HG03432 (cell line): Measurements from ENCODE around the gene MED13L.
A peak's percentile ranks its signal among the peaks of the same experiment; 100 is the strongest.

Experiments
- ATAC-seq: cut with Tn5 transposase; IDR thresholded peaks from one replicate; pipeline ENCODE4 v1.9.1; 2021; ENCODE audit warnings: mild to moderate bottlenecking, moderate library complexity; ENCODE audit not compliant: unreplicated experiment

MED13L gene

DNA sequence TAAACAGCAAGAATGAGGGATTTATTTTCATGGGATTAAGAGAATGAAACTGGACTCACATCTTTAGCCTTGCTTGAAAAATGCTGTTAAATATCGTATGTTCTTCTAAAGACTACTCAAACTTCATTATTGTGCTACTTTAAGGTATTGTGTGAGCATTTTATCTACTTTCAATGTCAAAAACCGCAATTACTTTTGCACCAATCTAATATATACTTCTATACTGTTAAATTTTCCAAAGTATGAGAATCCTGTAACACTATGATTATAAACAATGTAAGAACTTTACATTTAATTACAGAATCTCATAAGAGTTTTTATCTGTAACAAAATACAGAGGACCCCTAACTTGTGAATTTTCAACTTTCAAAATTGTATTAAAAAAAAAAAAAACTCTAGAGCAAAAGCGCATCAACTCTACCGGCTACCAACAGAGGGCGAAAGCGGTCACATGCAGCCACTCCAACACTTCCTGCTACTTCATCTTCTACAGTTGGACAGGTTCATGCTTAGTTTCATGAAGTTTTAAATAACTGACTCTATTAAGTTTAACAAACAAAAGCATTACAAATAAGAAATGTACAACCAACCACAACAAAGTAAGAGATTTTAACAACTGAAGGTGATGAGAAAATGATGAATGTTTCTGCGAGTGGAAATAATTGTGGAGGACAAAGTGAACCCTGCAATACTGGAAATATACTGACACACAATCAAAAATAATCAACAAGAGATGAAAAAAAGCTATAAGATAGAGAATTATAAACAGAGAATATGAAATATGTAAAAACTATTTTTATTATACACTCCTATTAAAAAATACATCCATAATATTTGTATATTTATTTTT lies 210.9 kb downstream of the MED13L start:
- no peak for ATAC-seq

DNA sequence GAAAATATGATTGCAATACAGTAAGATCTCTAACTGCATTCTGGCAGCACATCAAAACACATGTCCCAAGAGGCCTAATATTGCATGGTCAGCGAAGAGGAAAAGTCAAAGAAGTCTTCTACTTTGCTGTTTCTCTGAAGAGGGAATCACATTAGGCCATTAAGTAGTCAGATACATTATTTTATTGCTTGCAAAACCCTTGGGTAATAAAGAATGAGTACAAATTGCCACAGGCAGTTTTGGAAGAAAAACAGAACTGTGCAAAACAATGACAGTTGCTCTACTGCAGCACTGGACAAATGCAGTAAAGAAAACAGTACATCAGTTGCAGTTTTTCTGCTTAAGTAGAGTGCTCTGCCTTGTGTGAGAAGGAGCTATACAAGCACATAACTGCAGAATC lies 211.9 kb downstream of the MED13L start:
- ATAC-seq: no peak

DNA sequence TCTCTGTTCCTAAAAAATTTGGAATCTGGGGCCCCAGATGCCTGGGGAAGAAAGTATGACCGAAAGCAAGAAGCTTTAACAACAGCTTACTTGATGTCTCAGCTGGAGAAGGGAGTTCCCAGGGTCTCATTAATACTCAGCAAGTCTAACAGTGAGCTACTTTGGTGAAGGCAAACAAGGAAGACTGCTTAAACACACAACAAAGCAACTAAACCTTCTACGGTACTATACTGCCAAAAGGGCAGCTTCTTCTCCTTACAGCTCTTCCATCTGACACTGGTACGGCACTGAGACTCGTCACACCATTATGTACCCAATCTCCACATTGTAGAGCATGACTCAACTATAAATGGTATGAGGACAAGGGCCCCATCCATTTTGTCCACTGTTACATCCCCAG lies 213.0 kb downstream of the MED13L start:
- ATAC-seq: no peak

DNA sequence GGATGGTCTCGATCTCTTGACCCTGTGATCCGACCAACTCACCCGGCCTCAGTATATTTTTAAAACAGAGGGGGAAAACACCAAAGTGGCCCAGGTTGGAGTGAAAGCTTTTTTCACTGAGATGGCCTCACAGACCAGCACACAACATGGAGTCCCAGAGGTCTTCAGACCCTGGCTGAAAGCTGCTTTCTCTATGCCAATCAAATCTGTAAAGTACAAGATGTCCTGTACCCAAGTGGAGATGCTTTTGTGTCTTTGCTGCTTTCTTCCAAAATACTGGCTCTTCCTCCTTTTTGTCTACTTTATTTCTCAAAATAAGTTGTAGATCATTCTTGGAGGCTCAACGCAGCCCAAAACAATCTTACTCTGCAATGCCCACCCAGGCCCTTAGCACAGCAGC lies 214.8 kb downstream of the MED13L start:
- no peak for ATAC-seq

DNA sequence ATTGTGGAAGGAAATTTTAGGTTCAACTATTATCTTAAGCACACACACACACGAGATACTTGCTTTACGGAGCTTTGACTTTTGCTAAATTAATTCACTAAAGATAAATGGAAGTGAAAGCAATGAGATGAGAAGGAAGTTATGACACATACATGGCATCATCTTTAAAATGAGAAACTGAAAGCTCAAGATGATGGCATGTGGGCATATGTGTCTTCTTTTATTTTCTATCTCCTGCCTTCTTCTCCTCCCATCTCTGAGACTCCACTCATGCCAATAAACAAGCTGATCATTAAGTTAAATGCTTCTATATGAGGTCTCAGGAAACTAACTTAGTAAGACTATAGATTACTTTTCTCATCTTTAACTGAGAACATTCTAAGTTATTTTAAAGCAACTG lies 216.7 kb downstream of the MED13L start:
- ATAC-seq: peak; percentile 94

DNA sequence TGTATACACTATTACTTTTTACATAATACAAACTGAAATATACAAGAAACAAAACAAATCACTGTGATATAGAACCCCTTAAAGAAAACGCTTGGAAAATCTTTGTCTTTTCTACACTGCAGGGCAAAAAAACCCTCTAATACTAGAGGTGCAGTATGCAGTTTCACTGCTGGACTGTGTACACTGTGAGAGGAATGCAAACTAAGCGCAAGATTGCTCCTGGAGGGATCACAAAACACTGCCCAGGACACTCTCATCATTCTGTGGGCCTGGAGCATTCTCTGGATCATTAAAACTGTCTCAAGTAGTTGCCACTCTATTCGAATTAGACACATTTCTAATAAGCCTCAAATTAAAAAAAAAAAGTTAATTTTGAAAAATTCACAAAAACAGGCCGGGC lies 217.6 kb downstream of the MED13L start:
- ATAC-seq: no peak

DNA sequence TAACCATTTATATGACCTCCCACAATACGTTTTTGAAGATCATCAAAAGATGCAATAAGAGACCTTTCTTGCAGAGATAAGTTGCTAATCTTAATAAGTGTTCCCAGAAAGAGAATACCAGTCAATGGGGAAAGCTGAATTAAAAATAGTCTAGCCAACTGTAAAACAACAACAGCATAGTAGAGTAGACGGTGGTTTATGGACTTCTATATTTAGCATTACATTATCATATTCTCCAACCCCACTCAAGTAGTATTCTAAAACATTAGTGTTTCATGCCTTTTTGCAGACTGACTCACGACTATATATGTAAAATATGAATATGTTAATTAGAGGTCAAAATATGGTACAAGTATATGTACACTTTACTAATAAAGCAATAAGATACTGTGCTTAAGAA lies 218.9 kb downstream of the MED13L start:
- ATAC-seq: no peak

DNA sequence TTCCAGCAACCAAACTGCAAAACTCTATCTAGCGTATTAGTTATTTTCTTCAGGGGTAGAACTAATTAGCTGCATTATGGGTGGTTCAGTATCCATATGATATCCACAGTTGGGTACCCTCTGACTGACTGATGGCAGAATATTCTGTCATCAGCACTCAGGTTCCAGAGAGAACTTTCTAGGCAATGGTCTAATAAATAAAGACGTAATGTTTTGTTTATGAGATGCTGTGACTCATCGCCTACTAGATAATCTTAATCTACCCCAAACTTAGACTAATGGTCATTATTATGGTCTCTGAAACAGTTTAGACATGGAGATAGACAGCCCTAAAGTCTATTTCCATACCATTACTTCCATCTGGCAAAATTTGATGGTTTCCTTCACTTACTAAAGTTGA lies 220.1 kb downstream of the MED13L start:
- ATAC-seq: no peak

DNA sequence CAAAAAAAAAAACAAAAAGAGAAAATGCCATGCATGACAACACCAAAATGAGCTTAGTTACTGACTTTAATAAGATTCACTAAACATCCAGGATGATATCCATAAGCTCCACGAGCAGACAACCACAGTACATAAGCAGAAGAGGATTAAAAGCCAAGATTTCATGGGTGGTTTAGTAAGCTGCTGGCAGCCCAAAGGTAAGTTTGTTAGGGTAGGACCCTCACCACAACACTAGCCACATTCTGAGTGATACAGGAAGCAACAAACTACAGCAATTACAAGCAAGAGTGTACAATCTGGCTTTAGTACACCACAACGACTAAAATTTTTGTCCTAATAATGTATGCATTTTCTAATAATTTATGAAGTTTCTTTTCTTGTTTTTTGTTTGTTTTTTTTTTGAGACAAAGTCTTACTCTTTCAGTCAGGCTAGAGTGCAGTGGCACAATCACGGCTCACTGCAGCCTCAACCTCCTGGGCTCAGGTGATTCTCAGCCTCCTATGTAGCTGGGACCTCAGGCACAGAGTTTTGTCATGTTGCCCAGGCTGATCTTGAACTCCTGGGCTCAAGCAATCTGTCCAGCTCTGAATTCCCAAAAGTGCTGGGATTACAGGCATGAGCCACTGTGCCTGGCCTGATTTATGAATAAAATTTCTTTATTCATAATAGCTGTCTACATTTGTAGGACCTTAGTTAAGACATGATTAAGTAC lies 221.4 kb downstream of the MED13L start:
- ATAC-seq: no peak

DNA sequence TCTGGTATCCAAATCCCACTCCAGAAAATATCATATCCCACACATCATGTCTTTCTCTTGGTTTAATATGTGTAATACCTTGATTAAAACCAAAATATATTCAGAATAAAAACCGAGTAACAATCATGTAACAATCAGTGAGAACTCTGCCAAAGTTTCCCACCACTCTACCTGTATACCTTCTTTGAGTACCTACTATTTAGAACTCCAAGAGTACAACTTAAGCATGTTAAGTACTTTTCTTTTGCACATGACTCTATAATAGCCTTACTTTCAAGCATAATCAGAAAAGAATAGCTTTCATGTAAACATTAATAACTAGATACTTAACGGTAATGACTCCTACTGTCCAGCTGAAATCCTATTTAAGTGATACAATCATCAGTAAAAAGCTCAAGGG lies 223.2 kb downstream of the MED13L start:
- no peak for ATAC-seq

DNA sequence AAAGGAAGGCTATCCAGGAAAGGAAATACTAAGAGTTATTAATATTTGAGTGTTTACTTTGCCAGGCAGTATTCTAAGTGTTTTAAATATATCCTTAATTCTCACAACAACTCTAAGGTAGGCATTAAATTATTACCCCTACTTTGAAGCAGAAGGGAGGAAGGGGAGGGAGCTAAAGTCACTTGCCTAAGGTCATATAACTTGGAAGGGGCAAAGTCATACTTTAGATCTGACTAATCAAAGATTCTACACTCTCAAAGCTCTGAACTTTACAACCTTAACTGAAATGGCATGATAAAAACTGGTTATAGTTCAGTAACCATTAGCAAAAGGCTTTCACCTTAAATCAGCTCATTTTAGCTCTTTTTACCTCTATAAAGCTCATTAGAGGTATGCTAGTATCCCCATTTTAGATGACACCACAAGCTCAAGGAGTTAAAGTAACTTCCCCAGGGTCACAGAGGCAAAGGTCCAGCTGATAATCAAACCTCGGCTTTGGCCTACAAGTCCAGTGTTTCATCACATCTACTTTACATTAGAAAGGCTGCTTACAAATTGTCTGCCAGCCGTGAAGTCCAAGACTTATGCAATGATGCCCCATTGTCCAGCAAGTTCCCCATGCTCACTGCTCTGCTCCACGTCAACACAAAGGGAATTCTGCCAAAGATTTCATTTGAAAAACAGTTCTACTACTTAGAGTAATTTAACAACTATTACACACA lies 223.9 kb downstream of the MED13L start:
- ATAC-seq: no peak

DNA sequence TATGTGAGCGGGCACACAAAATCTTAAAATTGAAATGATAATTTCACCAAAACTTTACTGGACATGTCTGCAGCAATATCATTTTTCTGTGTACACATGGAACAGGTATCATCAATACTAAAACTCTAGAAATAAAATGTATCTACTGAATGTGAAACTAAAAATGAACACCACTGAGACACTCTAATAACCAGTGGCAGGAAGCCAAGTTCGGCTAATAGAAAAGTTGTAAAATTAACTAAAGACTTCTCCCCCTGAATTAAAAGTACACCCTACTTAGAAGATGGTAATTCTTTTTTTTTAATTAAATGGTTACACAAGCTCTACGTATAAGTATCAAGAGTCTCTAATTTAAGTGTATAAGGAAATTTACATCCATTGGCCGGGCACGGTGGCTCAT lies 227.2 kb downstream of the MED13L start:
- no peak for ATAC-seq

DNA sequence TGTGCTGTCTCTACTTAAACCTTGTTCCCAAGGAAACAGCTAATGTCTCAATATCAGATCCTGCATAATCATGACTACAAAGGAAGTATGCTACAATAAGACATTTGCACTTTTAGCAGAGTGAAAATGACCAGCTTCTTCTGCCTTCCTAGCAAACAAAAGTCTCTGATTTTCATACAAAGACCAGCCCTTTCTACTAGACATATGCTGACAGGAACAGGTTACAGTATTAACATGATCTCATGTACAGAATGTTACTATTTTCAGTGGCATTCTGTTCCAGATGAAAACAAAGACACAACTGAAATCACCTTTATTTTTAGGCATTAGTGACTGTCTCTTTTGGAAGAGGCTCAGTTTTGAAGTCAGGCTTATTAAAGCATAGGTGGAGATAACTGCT lies 228.6 kb downstream of the MED13L start:
- no peak for ATAC-seq

DNA sequence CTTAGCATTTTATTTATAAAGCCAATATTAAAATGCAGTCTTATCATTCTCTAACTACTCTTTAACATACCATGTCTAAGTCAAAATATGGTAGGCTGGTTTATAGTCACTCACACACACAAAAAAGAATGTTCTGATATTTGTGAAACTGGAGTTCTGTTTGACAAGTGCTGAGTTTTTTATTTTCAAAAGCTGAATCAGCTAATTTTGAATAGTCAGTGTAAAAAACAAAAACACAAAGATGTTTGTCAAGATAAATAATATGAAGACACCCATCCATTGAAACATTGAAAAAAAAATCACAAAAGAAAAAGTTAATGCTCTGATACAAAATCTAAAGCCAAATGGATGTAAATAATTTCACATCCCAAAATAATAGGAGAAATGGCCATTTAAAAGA lies 231.5 kb downstream of the MED13L start:
- no peak for ATAC-seq

DNA sequence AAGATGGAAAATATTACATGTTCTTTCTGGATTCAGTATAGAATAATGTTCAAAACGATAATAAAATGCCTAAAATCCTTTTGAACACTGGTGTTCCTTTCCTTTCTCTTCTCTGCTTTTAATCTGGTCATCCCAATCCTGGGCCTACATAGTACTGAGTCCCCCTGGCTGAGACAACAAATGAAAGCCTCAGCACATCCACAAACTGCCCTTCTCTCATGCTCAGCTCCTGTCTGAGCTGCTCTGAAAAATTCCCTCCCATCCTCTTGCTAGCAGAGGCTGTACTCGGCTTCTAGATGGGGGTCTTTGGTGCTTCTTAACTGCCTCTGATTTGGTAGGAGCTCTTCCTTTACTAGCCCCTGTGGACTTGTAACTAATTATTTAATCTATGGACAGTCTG lies 232.3 kb downstream of the MED13L start:
- no peak for ATAC-seq

DNA sequence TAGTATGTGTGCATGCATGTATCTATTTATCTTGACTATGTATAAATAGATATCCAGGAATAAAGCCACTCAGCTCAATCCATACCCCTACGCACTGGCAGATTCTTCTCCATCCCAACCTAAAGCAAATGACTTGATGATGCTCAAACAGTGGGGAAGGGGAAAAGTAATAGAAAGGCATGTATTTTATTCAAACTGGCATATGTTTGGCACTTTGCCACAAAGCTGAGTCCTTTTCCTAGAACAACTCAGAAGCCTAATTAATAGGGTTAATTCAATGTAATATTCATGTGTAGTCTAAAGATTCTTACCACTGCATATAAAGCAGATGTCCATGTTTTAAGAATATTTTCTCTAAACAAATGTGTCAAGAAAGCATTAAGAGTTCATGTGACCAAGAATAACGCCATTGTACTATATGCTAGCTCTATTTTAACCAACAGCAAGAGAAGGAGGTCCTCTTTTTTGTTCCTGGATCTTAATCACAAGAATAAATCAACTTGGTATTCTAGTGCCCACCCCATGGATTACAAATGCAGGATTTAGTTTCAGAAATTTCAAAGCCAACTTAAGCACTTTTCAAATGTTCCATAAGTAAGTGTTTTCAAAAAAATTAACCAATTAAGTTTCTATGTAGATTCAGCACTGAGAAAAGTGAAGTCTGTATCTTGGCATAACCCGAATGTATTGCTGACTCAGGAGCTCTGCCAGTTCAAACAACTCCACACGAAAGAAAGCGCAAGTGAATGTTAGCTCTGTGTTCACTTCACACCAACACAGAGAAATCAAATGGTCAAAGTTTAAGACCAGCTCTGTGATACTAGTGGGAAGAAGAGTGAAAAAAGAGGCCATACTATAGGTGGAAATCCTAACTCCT lies 233.6 kb downstream of the MED13L start:
- no peak for ATAC-seq

DNA sequence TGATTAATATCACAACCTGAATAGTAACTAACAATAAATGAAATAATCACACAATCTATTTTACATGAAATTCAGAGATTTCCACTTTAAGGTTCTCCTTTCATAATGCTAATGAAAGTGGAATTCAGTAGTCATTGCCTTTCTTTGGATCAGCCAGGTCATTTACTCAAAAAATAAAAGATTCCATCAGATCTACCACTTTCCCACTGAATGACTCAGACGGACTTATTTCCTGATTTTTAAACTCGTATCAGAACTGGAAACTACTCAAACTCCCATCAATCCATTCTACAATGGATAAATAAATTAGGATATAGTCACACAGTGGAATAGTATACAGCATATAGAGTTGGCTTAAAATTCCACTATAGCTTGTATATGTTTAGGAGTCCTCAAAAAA lies 237.1 kb downstream of the MED13L start:
- no peak for ATAC-seq

DNA sequence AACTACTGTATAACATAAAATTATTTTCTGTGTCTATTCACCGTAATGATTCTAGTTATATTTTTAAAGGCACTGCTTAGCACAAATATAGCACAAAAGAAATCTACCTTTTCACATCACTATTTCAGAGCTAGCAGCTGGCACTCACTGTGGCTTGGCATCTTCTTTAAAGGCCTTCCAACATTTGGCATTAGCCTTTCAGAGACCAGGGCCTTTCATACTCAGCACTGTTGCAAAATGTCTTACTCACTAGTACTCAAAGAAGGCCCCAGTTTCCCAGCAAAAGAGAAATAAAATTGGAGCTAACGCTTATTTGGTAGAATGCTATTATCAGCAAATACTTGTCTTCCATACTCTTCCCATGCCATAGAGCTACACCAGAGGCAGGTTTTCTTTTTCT lies 238.4 kb downstream of the MED13L start:
- ATAC-seq: no peak

DNA sequence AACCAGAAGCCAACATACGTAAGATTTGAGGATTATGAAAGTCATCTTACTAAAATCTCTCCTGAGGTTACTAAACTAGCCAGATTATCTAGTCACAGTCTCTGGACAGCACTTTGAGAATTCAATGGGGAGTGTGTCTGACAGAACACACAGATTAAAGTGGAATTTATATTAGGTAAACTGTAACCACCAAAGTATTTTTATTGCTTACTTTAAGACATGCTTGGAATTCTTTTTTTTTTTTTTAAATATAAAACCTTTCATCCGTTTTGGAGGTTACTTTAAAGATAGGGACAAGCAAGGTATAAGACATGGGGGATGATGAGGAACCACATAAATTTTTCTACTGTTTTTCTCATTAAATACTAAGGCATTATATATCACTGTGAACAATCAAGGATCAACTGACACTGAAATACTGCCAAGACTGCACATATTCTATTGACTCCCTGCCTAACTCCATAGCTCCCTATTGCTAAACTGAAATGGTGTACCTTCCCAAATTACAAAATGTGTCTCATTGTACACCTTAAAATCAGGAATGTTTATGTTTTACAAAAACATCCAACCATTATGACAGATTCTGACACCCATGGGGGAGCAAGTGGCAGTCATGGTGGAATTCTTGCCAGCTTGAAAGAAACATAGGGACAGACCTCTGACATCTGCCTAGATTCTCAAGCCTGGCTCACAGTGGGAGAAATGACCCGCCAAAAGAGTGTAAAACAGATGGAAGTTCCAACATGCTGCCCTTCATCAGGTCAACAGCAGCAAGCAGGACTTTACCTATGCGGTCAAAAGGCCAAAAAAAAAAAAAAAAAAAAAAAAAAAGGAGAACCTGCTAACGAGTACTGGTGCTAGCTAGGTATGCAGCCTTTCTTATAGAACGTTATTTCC lies 239.3 kb downstream of the MED13L start:
- no peak for ATAC-seq

DNA sequence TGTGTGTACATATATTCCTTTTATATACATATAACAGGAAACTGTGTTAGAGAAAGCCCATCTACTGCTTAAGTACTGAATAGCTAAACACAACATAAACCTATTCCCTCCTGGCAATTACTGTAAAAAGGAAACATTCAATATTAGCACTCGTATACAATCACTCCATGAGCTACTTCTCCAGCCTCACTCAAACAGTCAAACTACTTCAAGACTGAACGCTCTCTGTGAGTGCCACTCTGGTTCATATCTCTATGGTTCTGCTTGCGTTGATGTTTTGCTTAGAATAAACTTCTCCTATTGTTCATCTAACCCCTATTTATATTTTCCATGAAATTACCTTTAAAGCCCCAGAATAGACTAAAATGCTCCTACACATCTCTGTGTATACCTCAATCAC lies 243.7 kb downstream of the MED13L start:
- ATAC-seq: no peak
